PC-3 (cell line): Measurements from ENCODE around the gene PRSS37.

Source experiments
- EZH2 ChIP-seq: fragments of 300-600 bp; sonication (generic); IDR thresholded peaks from one replicate; pipeline ENCODE4 v1.6.1; 2017; ENCODE audit warnings: antibody characterized with exemption, mild to moderate bottlenecking, low read length; ENCODE audit not compliant: unreplicated experiment
- EZH2phosphoT487 ChIP-seq: fragments of 300-600 bp; sonication (generic); IDR thresholded peaks from 2 replicates; pipeline ENCODE4 v1.6.1; 2018; ENCODE audit warnings: mild to moderate bottlenecking, antibody characterized with exemption, low read length, borderline replicate concordance
- TF ChIP-seq, protein P1 (sequence below): fragments of 300-600 bp; sonication (generic); conservative IDR thresholded peaks from 2 replicates; pipeline ENCODE4 v1.5.1; 2017; ENCODE audit warnings: antibody characterized with exemption, low read depth, mild to moderate bottlenecking, low read length

DNA sequence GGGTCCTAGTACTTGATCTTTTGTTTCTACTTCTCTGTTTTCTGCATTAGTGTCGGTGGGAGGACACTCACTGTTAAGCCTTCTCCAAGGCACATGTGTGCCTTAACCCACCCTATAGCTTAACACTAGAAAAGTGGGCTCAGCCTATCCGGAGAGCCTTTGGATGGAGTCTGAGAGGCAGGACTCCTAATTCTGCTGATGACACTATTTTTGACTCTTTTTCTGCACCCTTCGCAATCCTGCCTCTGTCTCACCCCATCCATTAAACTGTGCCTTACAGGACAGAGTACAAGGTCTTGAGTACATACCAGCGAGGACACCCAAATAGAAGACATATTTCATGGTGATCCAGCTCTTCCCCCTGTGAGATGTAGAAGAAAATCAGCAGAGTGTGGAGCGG, 577 bp downstream of the PRSS37 start:
- TF ChIP-seq EZH2phosphoT487, result no peak
- TF ChIP-seq, protein P1, sequence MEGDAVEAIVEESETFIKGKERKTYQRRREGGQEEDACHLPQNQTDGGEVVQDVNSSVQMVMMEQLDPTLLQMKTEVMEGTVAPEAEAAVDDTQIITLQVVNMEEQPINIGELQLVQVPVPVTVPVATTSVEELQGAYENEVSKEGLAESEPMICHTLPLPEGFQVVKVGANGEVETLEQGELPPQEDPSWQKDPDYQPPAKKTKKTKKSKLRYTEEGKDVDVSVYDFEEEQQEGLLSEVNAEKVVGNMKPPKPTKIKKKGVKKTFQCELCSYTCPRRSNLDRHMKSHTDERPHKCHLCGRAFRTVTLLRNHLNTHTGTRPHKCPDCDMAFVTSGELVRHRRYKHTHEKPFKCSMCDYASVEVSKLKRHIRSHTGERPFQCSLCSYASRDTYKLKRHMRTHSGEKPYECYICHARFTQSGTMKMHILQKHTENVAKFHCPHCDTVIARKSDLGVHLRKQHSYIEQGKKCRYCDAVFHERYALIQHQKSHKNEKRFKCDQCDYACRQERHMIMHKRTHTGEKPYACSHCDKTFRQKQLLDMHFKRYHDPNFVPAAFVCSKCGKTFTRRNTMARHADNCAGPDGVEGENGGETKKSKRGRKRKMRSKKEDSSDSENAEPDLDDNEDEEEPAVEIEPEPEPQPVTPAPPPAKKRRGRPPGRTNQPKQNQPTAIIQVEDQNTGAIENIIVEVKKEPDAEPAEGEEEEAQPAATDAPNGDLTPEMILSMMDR, result no peak
- no peak for TF ChIP-seq EZH2
